SK-N-SH (cell line): ENCODE data around the gene TXNDC12. TPM values are rescaled to one million over a fixed set of nuclear protein-coding genes. Genes with fewer than 3 reads are reported as not detected.

ENCODE experiments used
- CTCF ChIA-PET: fragments of 300-600, 350-600 bp; formaldehyde crosslinking; extraction: SDS; loops from one replicate; lab custom pipeline; 2021; lab: Yijun Ruan, JAX
- POLR2A ChIA-PET: fragments of 350-600 bp; sonication (Branson Sonifier 250); formaldehyde crosslinking; extraction: SDS; loops from one replicate; lab custom pipeline; 2020; ENCODE audit warnings: antibody characterized with exemption, inconsistent platforms; lab: Yijun Ruan, JAX
- DNase-seq: peaks from one replicate; pipeline ENCODE4 v3.0.0; 2012
- H2AFZ ChIP-seq: fragments of 200-600 bp; sonication (generic); 2 replicates; pipeline ENCODE4 v1.8.1; 2016; ENCODE audit warnings: antibody characterized with exemption, mild to moderate bottlenecking, low read depth
- H3F3A ChIP-seq: fragments of 200-600 bp; sonication (generic); replicated peaks from 2 replicates; pipeline ENCODE3; 2016; ENCODE audit warnings: antibody characterized with exemption, mild to moderate bottlenecking; ENCODE audit not compliant: insufficient read depth
- H3K27ac ChIP-seq, 2 experiments: fragments of 200-500 bp in 1 of 2; fragments of 200-600 bp in 1 of 2; sonication (Bioruptor generic) in 1 of 2; sonication (generic), shearing (Covaris generic) in 1 of 2; 2 replicates each; pipeline versions ENCODE4 v1.5.1 to v1.6.1; 2014 to 2016; ENCODE audit warnings: low read depth in 2 of 2, inconsistent platforms in 1 of 2, low read length in 1 of 2, mild to moderate bottlenecking in 1 of 2, mixed read lengths in 1 of 2
- H3K27me3 ChIP-seq: fragments of 200-600 bp; sonication (generic), shearing (Covaris generic); 2 replicates; pipeline ENCODE4 v1.6.1; 2016; ENCODE audit warnings: mixed run types; ENCODE audit not compliant: insufficient read depth
- H3K36me3 ChIP-seq, 2 experiments: fragments of 200-500 bp in 1 of 2; fragments of 200-600 bp in 1 of 2; sonication (Bioruptor generic) in 1 of 2; sonication (generic) in 1 of 2; replicated peaks in 1 of 2; 2 replicates each; pipeline versions ENCODE3 to v1.5.1; 2014 to 2016; ENCODE audit warnings: low read length in 1 of 2, mild to moderate bottlenecking in 1 of 2; ENCODE audit not compliant: insufficient read depth in 2 of 2, control insufficient read depth in 1 of 2
- H3K4me1 ChIP-seq, 2 experiments: fragments of 200-500 bp in 1 of 2; fragments of 200-600 bp in 1 of 2; sonication (Bioruptor generic) in 1 of 2; sonication (generic), shearing (Covaris generic) in 1 of 2; 2 replicates each; pipeline versions ENCODE4 v1.5.1 to v1.6.1; 2014 to 2016; ENCODE audit warnings: low read depth in 1 of 2, low read length in 1 of 2, mixed run types in 1 of 2; ENCODE audit not compliant: insufficient read depth in 2 of 2, control insufficient read depth in 1 of 2
- H3K4me2 ChIP-seq: fragments of 200-600 bp; sonication (generic), shearing (Covaris generic); 2 replicates; pipeline ENCODE4 v1.6.1; 2017; ENCODE audit warnings: mixed run types
- H3K4me3 ChIP-seq, 2 experiments: fragments of 200-500 bp in 1 of 2; fragments of 200-600 bp in 1 of 2; sonication (Bioruptor generic) in 1 of 2; sonication (generic), shearing (Covaris generic) in 1 of 2; 2 replicates each; pipeline versions ENCODE4 v1.5.1 to v1.8.1; 2014 to 2016; ENCODE audit warnings: low read depth in 2 of 2, inconsistent platforms in 1 of 2, low read length in 1 of 2, mild to moderate bottlenecking in 1 of 2, mixed read lengths in 1 of 2, moderate library complexity in 1 of 2
- H3K79me2 ChIP-seq: fragments of 200-600 bp; sonication (generic); 2 replicates; pipeline ENCODE4 v1.8.1; 2017; ENCODE audit warnings: mild to moderate bottlenecking; ENCODE audit not compliant: insufficient read depth
- H3K9ac ChIP-seq: fragments of 200-600 bp; sonication (generic); 2 replicates; pipeline ENCODE4 v1.6.1; 2017; ENCODE audit warnings: mixed run types
- H3K9me2 ChIP-seq: fragments of 200-600 bp; sonication (generic); 2 replicates; pipeline ENCODE4 v1.6.1; 2017; ENCODE audit warnings: mixed run types
- H3K9me3 ChIP-seq: fragments of 200-600 bp; sonication (generic); 2 replicates; pipeline ENCODE4 v1.6.1; 2017; ENCODE audit warnings: mixed run types, mild to moderate bottlenecking, moderate library complexity
- H4K20me1 ChIP-seq: fragments of 200-600 bp; sonication (generic); 2 replicates; pipeline ENCODE4 v1.6.1; 2017; ENCODE audit warnings: mild to moderate bottlenecking, mixed run types; ENCODE audit not compliant: insufficient read depth
- CHD2 ChIP-seq: fragments of 150-350 bp; IDR thresholded peaks from 2 replicates; pipeline ENCODE4 v1.6.1; 2018; ENCODE audit warnings: low read length; ENCODE audit not compliant: partially characterized antibody
- CTCF ChIP-seq: fragments of 200-600 bp; sonication (generic); IDR thresholded peaks from 2 replicates; pipeline ENCODE4 v1.6.1; 2017; ENCODE audit warnings: antibody characterized with exemption, mild to moderate bottlenecking, moderate library complexity
- ELF1 ChIP-seq: IDR thresholded peaks from 2 replicates; pipeline ENCODE4 v1.4.0; 2012
- FOXJ3 ChIP-seq: sonication (generic); formaldehyde crosslinking; IDR thresholded peaks from 2 replicates; pipeline ENCODE4 v1.5.1; 2020; ENCODE audit warnings: mild to moderate bottlenecking, missing genetic modification reagents
- GABPA ChIP-seq: IDR thresholded peaks from 2 replicates; pipeline ENCODE4 v1.4.0; 2012; ENCODE audit warnings: low read depth, mild to moderate bottlenecking
- GATA2 ChIP-seq: sonication (generic); formaldehyde crosslinking; IDR thresholded peaks from 2 replicates; pipeline ENCODE4 v1.5.0; 2020; ENCODE audit warnings: mild to moderate bottlenecking, missing genetic modification reagents
- JUND ChIP-seq: IDR thresholded peaks from 2 replicates; pipeline ENCODE4 v1.4.0; 2012
- MXI1 ChIP-seq: IDR thresholded peaks from 2 replicates; pipeline ENCODE4 v1.6.1; 2012; ENCODE audit warnings: mild to moderate bottlenecking, low read depth, low read length, improper control_type of control experiment
- POLR2AphosphoS5 ChIP-seq: IDR thresholded peaks from 2 replicates; pipeline ENCODE4 v1.6.1; 2012; ENCODE audit warnings: low read depth, low read length
- RAD21 ChIP-seq: IDR thresholded peaks from 2 replicates; pipeline ENCODE4 v1.6.1; 2012; ENCODE audit warnings: mild to moderate bottlenecking, low read length
- SIN3A ChIP-seq: IDR thresholded peaks from 2 replicates; pipeline ENCODE4 v1.6.1; 2012; ENCODE audit warnings: low read depth, mild to moderate bottlenecking, low read length, moderate library complexity, borderline replicate concordance
- TAF1 ChIP-seq: IDR thresholded peaks from 2 replicates; pipeline ENCODE4 v1.6.1; 2012; ENCODE audit warnings: low read depth, mild to moderate bottlenecking, low read length, moderate library complexity, borderline replicate concordance
- TCF12 ChIP-seq: IDR thresholded peaks from 2 replicates; pipeline ENCODE4 v1.4.0; 2012
- TEAD4 ChIP-seq: IDR thresholded peaks from 2 replicates; pipeline ENCODE4 v1.4.0; 2012; ENCODE audit warnings: mild to moderate bottlenecking, borderline replicate concordance; ENCODE audit not compliant: insufficient read depth
- WGBS: methylation state at CpG from one replicate; pipeline ENCODE4 v1.1.6; 2017; ENCODE audit warnings: low lambda C conversion rate; 5-methylcytosine and 5-hydroxymethylcytosine counted together
- polyA plus RNA-seq, 3 experiments: library from polyadenylated mRNA; depleted of rRNA; stranded (reverse); fragments of >200 nt; gene quantifications; 2 replicates each; pipeline ENCODE4 v1.2.3, GENCODE V29; 2012
- TF ChIP-seq, protein P1 (sequence below): fragments of 150-350 bp; IDR thresholded peaks from 2 replicates; pipeline ENCODE4 v1.6.1; 2017; ENCODE audit warnings: antibody characterized with exemption, low read length, low read depth, borderline replicate concordance
- TF ChIP-seq, protein P2 (sequence below): IDR thresholded peaks from 2 replicates; pipeline ENCODE4 v1.4.0; 2012; ENCODE audit warnings: low read depth, borderline replicate concordance
- TF ChIP-seq, protein P3 (sequence below): IDR thresholded peaks from 2 replicates; pipeline ENCODE4 v1.4.0; 2012; ENCODE audit warnings: low read depth, borderline replicate concordance
- TF ChIP-seq, protein P4 (sequence below): fragments of 150-350 bp; IDR thresholded peaks from 2 replicates; pipeline ENCODE4 v1.6.1; 2016; ENCODE audit warnings: mild to moderate bottlenecking, low read depth, low read length

Gene TXNDC12
- 37.2 and 42.2 TPM in 2 replicates for polyA plus RNA-seq (2012; rRNA removed)
- 49.5 and 55.8 TPM in 2 replicates for polyA plus RNA-seq (2012; cell fraction: cytosol; rRNA removed)
- 13.9 and 25.5 TPM in 2 replicates for polyA plus RNA-seq (2012; cell fraction: nucleus; rRNA removed)

GRCh38 chr1:52055066-52055865 lies at the start of gene TXNDC12:
Gene TXNDC12, minus strand, starts transcription at chr1:52055191. Its CDS starts 95 bp downstream, at chr1:52055096.
- H3K27ac ChIP-seq = peak within 1 kb of the TSS; percentile 87 to 98
- peaks cover 9% of the 10 kb centered on the region; the same call in 1 of the 2 replicates for H4K20me1 ChIP-seq
- under 1% methylated on average over 43 of the region's 45 CpGs for WGBS
- H3K9ac ChIP-seq = peak within 1 kb of the TSS; percentile 87
- no peaks in the 10 kb centered on the region for H3K27me3 ChIP-seq
- peak; percentile 72; the same call in 1 of the 2 replicates for TF ChIP-seq SIN3A
- TF ChIP-seq, protein P1, sequence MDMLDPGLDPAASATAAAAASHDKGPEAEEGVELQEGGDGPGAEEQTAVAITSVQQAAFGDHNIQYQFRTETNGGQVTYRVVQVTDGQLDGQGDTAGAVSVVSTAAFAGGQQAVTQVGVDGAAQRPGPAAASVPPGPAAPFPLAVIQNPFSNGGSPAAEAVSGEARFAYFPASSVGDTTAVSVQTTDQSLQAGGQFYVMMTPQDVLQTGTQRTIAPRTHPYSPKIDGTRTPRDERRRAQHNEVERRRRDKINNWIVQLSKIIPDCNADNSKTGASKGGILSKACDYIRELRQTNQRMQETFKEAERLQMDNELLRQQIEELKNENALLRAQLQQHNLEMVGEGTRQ = no peak
- TF ChIP-seq TEAD4 = no peak
- peak; percentile 71 for TF ChIP-seq ELF1
- TF ChIP-seq, protein P2, sequence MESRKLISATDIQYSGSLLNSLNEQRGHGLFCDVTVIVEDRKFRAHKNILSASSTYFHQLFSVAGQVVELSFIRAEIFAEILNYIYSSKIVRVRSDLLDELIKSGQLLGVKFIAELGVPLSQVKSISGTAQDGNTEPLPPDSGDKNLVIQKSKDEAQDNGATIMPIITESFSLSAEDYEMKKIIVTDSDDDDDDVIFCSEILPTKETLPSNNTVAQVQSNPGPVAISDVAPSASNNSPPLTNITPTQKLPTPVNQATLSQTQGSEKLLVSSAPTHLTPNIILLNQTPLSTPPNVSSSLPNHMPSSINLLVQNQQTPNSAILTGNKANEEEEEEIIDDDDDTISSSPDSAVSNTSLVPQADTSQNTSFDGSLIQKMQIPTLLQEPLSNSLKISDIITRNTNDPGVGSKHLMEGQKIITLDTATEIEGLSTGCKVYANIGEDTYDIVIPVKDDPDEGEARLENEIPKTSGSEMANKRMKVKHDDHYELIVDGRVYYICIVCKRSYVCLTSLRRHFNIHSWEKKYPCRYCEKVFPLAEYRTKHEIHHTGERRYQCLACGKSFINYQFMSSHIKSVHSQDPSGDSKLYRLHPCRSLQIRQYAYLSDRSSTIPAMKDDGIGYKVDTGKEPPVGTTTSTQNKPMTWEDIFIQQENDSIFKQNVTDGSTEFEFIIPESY = peak; percentile 36; the same call in 1 of the 2 replicates
- no peak for TF ChIP-seq FOXJ3 (CRISPR knock-in tag)
- no peak for TF ChIP-seq CTCF
- peak; percentile 40; the same call in 1 of the 2 replicates for TF ChIP-seq TCF12
- TF ChIP-seq GATA2 (CRISPR knock-in tag) = no peak
- TF ChIP-seq CHD2 = peak; percentile 72
- TF ChIP-seq GABPA = peak; percentile 87
- TF ChIP-seq, protein P3, sequence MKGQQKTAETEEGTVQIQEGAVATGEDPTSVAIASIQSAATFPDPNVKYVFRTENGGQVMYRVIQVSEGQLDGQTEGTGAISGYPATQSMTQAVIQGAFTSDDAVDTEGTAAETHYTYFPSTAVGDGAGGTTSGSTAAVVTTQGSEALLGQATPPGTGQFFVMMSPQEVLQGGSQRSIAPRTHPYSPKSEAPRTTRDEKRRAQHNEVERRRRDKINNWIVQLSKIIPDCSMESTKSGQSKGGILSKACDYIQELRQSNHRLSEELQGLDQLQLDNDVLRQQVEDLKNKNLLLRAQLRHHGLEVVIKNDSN = no peak
- TF ChIP-seq RAD21 = no peak
- TF ChIP-seq, protein P4, sequence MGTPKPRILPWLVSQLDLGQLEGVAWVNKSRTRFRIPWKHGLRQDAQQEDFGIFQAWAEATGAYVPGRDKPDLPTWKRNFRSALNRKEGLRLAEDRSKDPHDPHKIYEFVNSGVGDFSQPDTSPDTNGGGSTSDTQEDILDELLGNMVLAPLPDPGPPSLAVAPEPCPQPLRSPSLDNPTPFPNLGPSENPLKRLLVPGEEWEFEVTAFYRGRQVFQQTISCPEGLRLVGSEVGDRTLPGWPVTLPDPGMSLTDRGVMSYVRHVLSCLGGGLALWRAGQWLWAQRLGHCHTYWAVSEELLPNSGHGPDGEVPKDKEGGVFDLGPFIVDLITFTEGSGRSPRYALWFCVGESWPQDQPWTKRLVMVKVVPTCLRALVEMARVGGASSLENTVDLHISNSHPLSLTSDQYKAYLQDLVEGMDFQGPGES = no peak
- TF ChIP-seq TAF1 = peak; percentile 90
- TF ChIP-seq JUND = no peak; the same call in 1 of the 2 replicates
- TF ChIP-seq POLR2AphosphoS5 = peak; percentile 88; the same call in 1 of the 2 replicates
- TF ChIP-seq MXI1 = peak; percentile 74
- peak within 1 kb of the TSS; percentile 83 for H2AFZ ChIP-seq
- peaks cover 13 to 21% of the 10 kb centered on the region in 2 experiments for H3K4me1 ChIP-seq
- H3K9me2 ChIP-seq = no peaks in the 10 kb centered on the region
- H3K4me3 ChIP-seq = peak within 1 kb of the TSS; percentile 91 to 98
- no peaks in the 10 kb centered on the region for H3K9me3 ChIP-seq
- peak within 1 kb of the TSS; percentile 92 for H3K4me2 ChIP-seq
- ChIA-PET POLR2A (interaction anchor here (0.6 to 1.4 kb wide), 11 partner anchors 14 to 350 kb away, joined by 3 to 15 read pairs (median 4); partner anchors contain the start of genes CC2D1B, KTI12 and PRPF38A), CTCF (interaction anchor here (1.1 to 2.4 kb wide), 2 partner anchors 16 to 22 kb away, joined by 3 to 9 read pairs; partner anchors contain the start of gene KTI12)
- DNase-seq = peak; percentile 90
- peaks cover 84% of the 10 kb centered on the region for H3K79me2 ChIP-seq
- peaks cover 14% of the 10 kb centered on the region for H3F3A ChIP-seq
- H3K36me3 ChIP-seq = peaks cover 23 to 36% of the 10 kb centered on the region in 2 experiments
